ENCODE measurements around the gene APOBEC4.
A peak's percentile ranks its signal among the peaks of the same experiment; 100 is the strongest.

APOBEC4 gene

GRCh38 chr1:183675883-183676585, 22.9 kb upstream of the APOBEC4 start:
- H3K36me3 ChIP-seq, result no peaks in the 10 kb centered on the region
- no peak for TF ChIP-seq Cebpa-rat (IDR thresholded peaks at IDR 0.05)
- no peaks in the 10 kb centered on the region for H4K20me1 ChIP-seq
- H3K4me1 ChIP-seq, result no peaks in the 10 kb centered on the region
- H3K27ac ChIP-seq, result no peak overlapping the region
- no peak overlapping the region for H3K9ac ChIP-seq
- H3K27me3 ChIP-seq, result no peaks in the 10 kb centered on the region
- no peak overlapping the region for H3K4me2 ChIP-seq
- peaks cover 10% of the 10 kb centered on the region for H3K9me3 ChIP-seq
- H3K4me3 ChIP-seq, result no peak overlapping the region

GRCh38 chr1:183675381-183675780, 22.3 kb upstream of the APOBEC4 start:
- Histone ChIP-seq H3K4me3 (no peak overlapping the region), H3K4me1 (no peaks in the 10 kb centered on the region), H3K36me3 (no peaks in the 10 kb centered on the region), H3K27ac (no peak overlapping the region), H3K27me3 (no peaks in the 10 kb centered on the region), H4K20me1 (no peaks in the 10 kb centered on the region), H3K4me2 (no peak overlapping the region), H3K9ac (no peak overlapping the region), H3K9me3 (peaks cover 17% of the 10 kb centered on the region)
- no peak for TF ChIP-seq Cebpa-rat (IDR thresholded peaks at IDR 0.05)

- no peak overlapping the region for H3K4me2 ChIP-seq
- H4K20me1 ChIP-seq, result no peaks in the 10 kb centered on the region
- no peaks in the 10 kb centered on the region for H3K27me3 ChIP-seq
- no peaks in the 10 kb centered on the region for H3K36me3 ChIP-seq
- TF ChIP-seq Cebpa-rat (IDR thresholded peaks at IDR 0.05), result no peak
- H3K27ac ChIP-seq, result no peak overlapping the region
- H3K9me3 ChIP-seq, result peaks cover 22% of the 10 kb centered on the region
- H3K4me1 ChIP-seq, result no peaks in the 10 kb centered on the region
- H3K9ac ChIP-seq, result no peak overlapping the region
- H3K4me3 ChIP-seq, result no peak overlapping the region
Observed at GRCh38 chr1:183674886-183675285, 21.8 kb upstream of the APOBEC4 start.

GRCh38 chr1:183674339-183674738, 21.2 kb upstream of the APOBEC4 start:
- H4K20me1 ChIP-seq, result no peaks in the 10 kb centered on the region

GRCh38 chr1:183673605-183674323, 20.6 kb upstream of the APOBEC4 start:
- Histone ChIP-seq H3K27me3 (no peaks in the 10 kb centered on the region), H3K36me3 (no peaks in the 10 kb centered on the region), H3K4me3 (no peak overlapping the region), H3K27ac (no peak overlapping the region), H3K9ac (no peak overlapping the region), H3K9me3 (peaks cover 25% of the 10 kb centered on the region), H3K4me2 (no peak overlapping the region), H3K4me1 (no peaks in the 10 kb centered on the region), H4K20me1 (no peaks in the 10 kb centered on the region)
- TF ChIP-seq Cebpa-rat (IDR thresholded peaks at IDR 0.05), result no peak

More at GRCh38 chr1:183674339-183674738, 21.2 kb upstream of the APOBEC4 start:
- Histone ChIP-seq H3K4me1 (no peaks in the 10 kb centered on the region), H3K4me2 (no peak overlapping the region), H3K9ac (no peak overlapping the region), H3K27ac (no peak overlapping the region), H3K27me3 (no peaks in the 10 kb centered on the region), H3K9me3 (peaks cover 25% of the 10 kb centered on the region), H3K4me3 (no peak overlapping the region), H3K36me3 (no peaks in the 10 kb centered on the region)
- TF ChIP-seq Cebpa-rat (IDR thresholded peaks at IDR 0.05), result no peak

GRCh38 chr1:183670169-183670568, 17.1 kb upstream of the APOBEC4 start:
- Histone ChIP-seq H3K27ac (no peak overlapping the region), H3K4me3 (no peak overlapping the region), H3K4me2 (no peak overlapping the region), H4K20me1 (no peaks in the 10 kb centered on the region), H3K9ac (no peak overlapping the region), H3K9me3 (peaks cover 25% of the 10 kb centered on the region), H3K4me1 (no peaks in the 10 kb centered on the region), H3K27me3 (no peaks in the 10 kb centered on the region), H3K36me3 (no peaks in the 10 kb centered on the region)
- no peak for TF ChIP-seq Cebpa-rat (IDR thresholded peaks at IDR 0.05)

- H3K4me1 ChIP-seq, result peaks cover 41% of the 10 kb centered on the region
- H3K4me2 ChIP-seq, result no peak overlapping the region
- no peak overlapping the region for H3K4me3 ChIP-seq
- no peaks in the 10 kb centered on the region for H3K36me3 ChIP-seq
- no peak overlapping the region for H3K27ac ChIP-seq
- no peak for TF ChIP-seq Cebpa-rat (IDR thresholded peaks at IDR 0.05)
- no peaks in the 10 kb centered on the region for H3K27me3 ChIP-seq
- no peak overlapping the region for H3K9ac ChIP-seq
- H4K20me1 ChIP-seq, result no peaks in the 10 kb centered on the region
- H3K9me3 ChIP-seq, result no peaks in the 10 kb centered on the region
Observed at GRCh38 chr1:183656355-183656754, 3.2 kb upstream of the APOBEC4 start.

GRCh38 chr1:183655562-183656075, 2.5 kb upstream of the APOBEC4 start:
- Histone ChIP-seq H3K4me3 (no peak overlapping the region), H4K20me1 (no peaks in the 10 kb centered on the region), H3K9ac (no peak overlapping the region), H3K4me2 (no peak overlapping the region), H3K36me3 (no peaks in the 10 kb centered on the region), H3K9me3 (no peaks in the 10 kb centered on the region), H3K4me1 (peaks cover 47% of the 10 kb centered on the region), H3K27ac (no peak overlapping the region), H3K27me3 (no peaks in the 10 kb centered on the region)
- no peak for TF ChIP-seq Cebpa-rat (IDR thresholded peaks at IDR 0.05)

- Histone ChIP-seq H3K27me3 (no peaks in the 10 kb centered on the region), H3K9ac (no peak overlapping the region), H3K4me1 (peaks cover 47% of the 10 kb centered on the region), H3K27ac (no peak overlapping the region), H3K4me2 (peak overlapping the region; percentile 65), H3K36me3 (no peaks in the 10 kb centered on the region), H3K4me3 (no peak overlapping the region), H3K9me3 (no peaks in the 10 kb centered on the region), H4K20me1 (no peaks in the 10 kb centered on the region)
- no peak for TF ChIP-seq Cebpa-rat (IDR thresholded peaks at IDR 0.05)
Observed at GRCh38 chr1:183654706-183655105, 1.6 kb upstream of the APOBEC4 start.

- H4K20me1 ChIP-seq, result no peaks in the 10 kb centered on the region
- no peaks in the 10 kb centered on the region for H3K9me3 ChIP-seq
- H3K36me3 ChIP-seq, result no peaks in the 10 kb centered on the region
- no peak overlapping the region for H3K4me3 ChIP-seq
- TF ChIP-seq Cebpa-rat (IDR thresholded peaks at IDR 0.05), result no peak
- peak overlapping the region; percentile 65 for H3K4me2 ChIP-seq
- peaks cover 47% of the 10 kb centered on the region for H3K4me1 ChIP-seq
- H3K27ac ChIP-seq, result peak overlapping the region; percentile 37; the same call in 1 of the 2 replicates
- H3K9ac ChIP-seq, result no peak overlapping the region
- no peaks in the 10 kb centered on the region for H3K27me3 ChIP-seq
Observed at GRCh38 chr1:183653876-183654451, 848 bp upstream of the APOBEC4 start.
